D341Med (cell line): ENCODE results near the gene PIK3CB.

Experiments
- DNase-seq: peaks from one replicate; pipeline ENCODE4 v3.0.0; 2012; ENCODE audit warnings: low spot score

Gene PIK3CB

GRCh38 chr3:138834596-138835396 is at the start of gene PIK3CB:
PIK3CB (minus strand) TSS chr3:138834928; CDS start chr3:138759343, 75,585 bp downstream.
- peak; percentile 97 for DNase-seq

- DNase-seq: no peak
These were observed 46.5 kb upstream of the PIK3CB start for GRCh38 chr3:138881233-138881632.

- DNase-seq: no peak
These were observed 45.0 kb upstream of the PIK3CB start for GRCh38 chr3:138879541-138880380.

- no peak for DNase-seq
These were observed 42.5 kb upstream of the PIK3CB start for GRCh38 chr3:138877226-138877625.

GRCh38 chr3:138875754-138876664 is 41.3 kb upstream of the PIK3CB start:
- no peak for DNase-seq

GRCh38 chr3:138875096-138875753 is 40.5 kb upstream of the PIK3CB start:
- no peak for DNase-seq

- DNase-seq: no peak
These were observed 38.9 kb upstream of the PIK3CB start for GRCh38 chr3:138873471-138874278.

GRCh38 chr3:138872632-138873031 is 37.9 kb upstream of the PIK3CB start:
- DNase-seq: no peak

- no peak for DNase-seq
These were observed 33.3 kb upstream of the PIK3CB start for GRCh38 chr3:138867996-138868395.

GRCh38 chr3:138863776-138864113 is 29.0 kb upstream of the PIK3CB start:
- DNase-seq: no peak

GRCh38 chr3:138862924-138863775 is 28.4 kb upstream of the PIK3CB start:
- DNase-seq: no peak

- no peak for DNase-seq
These were observed 27.8 kb upstream of the PIK3CB start for GRCh38 chr3:138862531-138862923.

GRCh38 chr3:138861798-138862197 is 27.1 kb upstream of the PIK3CB start:
- DNase-seq: no peak

- DNase-seq: no peak
These were observed 22.1 kb upstream of the PIK3CB start for GRCh38 chr3:138856799-138857198.

- no peak for DNase-seq
These were observed 20.2 kb upstream of the PIK3CB start for GRCh38 chr3:138854940-138855339.

GRCh38 chr3:138854204-138854603 is 19.5 kb upstream of the PIK3CB start:
- no peak for DNase-seq

GRCh38 chr3:138850151-138850550 is 15.4 kb upstream of the PIK3CB start:
- DNase-seq: no peak

GRCh38 chr3:138849222-138849940 is 14.7 kb upstream of the PIK3CB start:
- DNase-seq: no peak

- no peak for DNase-seq
These were observed 14.0 kb upstream of the PIK3CB start for GRCh38 chr3:138848696-138849095.
